IPS-15b (cell line): ENCODE data around the gene SLC7A1.

Source experiments
- H3K27me3 ChIP-seq: one replicate; pipeline ENCODE4 v1.6.1; 2013; ENCODE audit warnings: low read length; ENCODE audit not compliant: control insufficient read depth, insufficient read depth
- H3K36me3 ChIP-seq: one replicate; pipeline ENCODE4 v1.6.1; 2013; ENCODE audit warnings: low read length; ENCODE audit not compliant: control insufficient read depth, insufficient read depth
- H3K4me1 ChIP-seq: one replicate; pipeline ENCODE4 v1.6.1; 2013; ENCODE audit warnings: mild to moderate bottlenecking, low read length; ENCODE audit not compliant: control insufficient read depth, insufficient read depth
- H3K4me3 ChIP-seq: one replicate; pipeline ENCODE4 v1.5.1; 2013; ENCODE audit warnings: low read depth, low read length
- H3K9ac ChIP-seq: one replicate; pipeline ENCODE4 v1.6.1; 2013; ENCODE audit warnings: low read depth, mild to moderate bottlenecking, low read length
- H3K9me3 ChIP-seq: one replicate; pipeline ENCODE4 v1.6.1; 2013; ENCODE audit warnings: mild to moderate bottlenecking, low read length; ENCODE audit not compliant: control insufficient read depth, insufficient read depth

Gene SLC7A1

DNA sequence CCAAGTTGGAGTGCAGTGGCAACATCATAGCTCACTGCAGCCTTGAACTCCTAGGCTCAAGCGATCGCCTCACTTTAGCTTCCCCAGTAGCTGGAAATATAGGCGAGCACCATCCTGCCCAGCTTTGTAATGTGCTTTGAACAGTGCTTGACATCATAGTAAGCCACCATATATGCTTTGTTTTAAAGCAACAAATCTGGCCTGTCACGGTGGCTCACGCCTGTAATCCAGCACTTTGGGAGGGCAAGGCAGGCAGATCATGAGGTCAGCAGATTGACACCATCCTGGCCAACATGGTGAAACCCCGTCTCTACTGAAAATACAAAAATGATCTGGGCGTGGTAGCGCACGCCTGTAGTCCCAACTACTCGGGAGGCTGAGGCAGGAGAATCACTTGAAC is 1.8 kb upstream of the SLC7A1 start:
- no peak overlapping the region for H3K4me3 ChIP-seq
- H3K9me3 ChIP-seq: no peaks in the 10 kb centered on the region
- H3K4me1 ChIP-seq: peaks cover 8% of the 10 kb centered on the region
- peaks cover 11% of the 10 kb centered on the region for H3K27me3 ChIP-seq
- H3K9ac ChIP-seq: no peak overlapping the region
- H3K36me3 ChIP-seq: peaks cover 4% of the 10 kb centered on the region

DNA sequence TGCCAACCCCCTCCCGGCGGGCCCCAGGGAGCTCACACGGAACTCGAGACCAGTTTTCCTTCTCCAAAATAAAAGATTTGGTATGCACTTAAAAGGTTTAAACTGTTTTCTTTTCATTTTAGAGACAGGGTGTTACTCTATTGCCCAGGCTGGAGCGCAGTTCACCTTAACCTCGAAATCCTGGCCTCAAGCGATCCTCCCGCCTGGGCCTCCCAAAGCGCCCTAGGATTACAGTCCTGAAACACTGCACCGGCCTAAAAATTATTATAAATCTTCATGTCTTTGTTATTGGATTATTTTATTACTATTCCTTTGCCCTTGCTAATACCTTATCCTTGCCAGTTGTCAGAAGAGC is 553 bp upstream of the SLC7A1 start:
- H3K36me3 ChIP-seq: peaks cover 4% of the 10 kb centered on the region
- H3K4me3 ChIP-seq: peak overlapping the region; percentile 41
- no peaks in the 10 kb centered on the region for H3K9me3 ChIP-seq
- peaks cover 12% of the 10 kb centered on the region for H3K4me1 ChIP-seq
- peaks cover 11% of the 10 kb centered on the region for H3K27me3 ChIP-seq
- H3K9ac ChIP-seq: no peak overlapping the region

DNA sequence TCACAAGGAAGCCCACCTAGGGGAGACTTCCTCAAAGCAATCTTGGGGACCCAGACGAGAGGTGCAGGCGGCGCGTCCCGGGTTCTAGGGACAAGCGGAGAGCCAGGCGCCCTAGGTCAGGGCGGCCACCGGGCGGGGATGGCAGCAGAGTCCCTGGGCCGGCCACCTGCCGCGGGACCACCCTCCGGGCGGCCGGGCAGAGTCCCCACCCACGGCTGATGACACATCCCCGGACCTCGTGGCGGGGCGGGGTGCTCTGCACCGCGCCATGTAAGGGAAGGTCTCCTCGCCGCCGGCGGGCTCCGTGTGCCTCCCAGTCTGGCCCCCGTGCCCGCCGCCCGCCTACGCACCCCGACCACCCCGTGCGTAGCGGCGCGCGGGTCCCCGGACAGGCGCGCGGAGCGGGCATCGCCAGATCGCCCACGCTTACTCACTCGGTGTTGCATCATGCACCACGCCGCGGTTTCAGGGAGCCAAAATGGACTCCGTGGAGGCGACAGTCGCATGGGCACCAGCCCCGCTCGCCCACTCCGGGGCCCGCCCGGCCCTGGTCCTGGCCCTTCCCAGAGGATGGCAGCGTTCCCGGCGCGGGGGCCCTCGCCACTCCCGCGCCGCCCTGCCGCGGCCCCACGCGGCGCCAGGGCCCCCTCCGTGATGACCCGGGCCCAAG is 643 bp downstream of the SLC7A1 start:
- Histone ChIP-seq H3K27me3 (peaks cover 11% of the 10 kb centered on the region), H3K4me1 (peaks cover 18% of the 10 kb centered on the region), H3K9me3 (no peaks in the 10 kb centered on the region), H3K36me3 (peaks cover 7% of the 10 kb centered on the region), H3K4me3 (peak overlapping the region; percentile 78), H3K9ac (peak overlapping the region; percentile 76)

DNA sequence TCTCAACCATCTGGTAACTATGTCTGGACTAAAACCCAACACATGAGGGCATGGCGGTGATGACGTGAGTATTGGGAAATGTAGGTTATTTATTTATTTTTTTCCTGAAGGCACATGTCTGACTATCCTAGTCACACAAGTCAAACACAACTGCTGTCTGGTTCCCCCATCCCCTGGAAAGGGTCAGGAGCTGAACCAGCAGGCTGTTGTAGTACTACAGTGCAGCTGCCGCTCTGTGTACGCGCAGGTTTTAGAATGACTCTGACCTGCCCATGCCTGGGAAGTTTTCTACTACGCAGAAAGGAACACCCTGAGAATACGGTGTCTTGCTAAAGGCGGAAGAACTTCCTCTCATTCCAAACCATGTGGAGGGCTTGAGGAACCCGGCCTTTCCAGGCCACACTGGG is 1.2 kb downstream of the SLC7A1 start:
- H3K4me1 ChIP-seq: peaks cover 19% of the 10 kb centered on the region
- H3K9me3 ChIP-seq: no peaks in the 10 kb centered on the region
- H3K4me3 ChIP-seq: peak overlapping the region; percentile 78
- H3K27me3 ChIP-seq: peaks cover 11% of the 10 kb centered on the region
- peak overlapping the region; percentile 76 for H3K9ac ChIP-seq
- peaks cover 10% of the 10 kb centered on the region for H3K36me3 ChIP-seq

DNA sequence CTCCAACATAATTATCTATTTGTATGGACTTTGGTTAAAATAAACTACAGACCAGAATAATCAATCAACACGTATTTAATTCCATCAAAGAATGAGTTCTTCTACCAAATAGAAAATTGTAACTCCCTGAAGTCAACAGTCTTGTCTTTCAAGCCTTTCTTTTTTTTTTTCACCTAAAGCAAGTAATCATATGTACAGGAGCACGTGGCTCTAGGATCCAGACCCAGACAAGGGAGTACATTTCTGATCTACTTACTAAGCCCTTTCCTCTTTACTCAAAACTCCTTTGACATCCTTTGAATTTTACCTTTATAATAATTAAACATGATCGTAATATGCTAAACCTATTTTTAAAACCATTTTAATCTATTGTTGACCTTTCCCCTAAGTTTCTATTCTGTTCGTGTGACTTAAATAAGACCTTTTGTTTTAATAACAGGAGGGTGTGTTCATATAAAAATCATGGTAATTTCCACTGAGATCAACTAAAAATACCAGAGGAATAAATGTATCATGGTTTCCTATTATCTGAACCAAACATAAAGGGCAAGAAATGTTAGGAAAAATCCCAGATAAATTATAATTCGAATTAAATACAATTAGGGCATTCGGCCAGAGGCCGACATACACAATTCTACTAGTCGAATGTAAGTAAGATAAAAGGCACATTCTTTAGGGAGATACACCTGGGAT is 1.7 kb downstream of the SLC7A1 start:
- H3K9ac ChIP-seq: peak overlapping the region; percentile 76
- peaks cover 24% of the 10 kb centered on the region for H3K4me1 ChIP-seq
- peak overlapping the region; percentile 78 for H3K4me3 ChIP-seq
- H3K36me3 ChIP-seq: peaks cover 10% of the 10 kb centered on the region
- peaks cover 11% of the 10 kb centered on the region for H3K27me3 ChIP-seq
- H3K9me3 ChIP-seq: no peaks in the 10 kb centered on the region

DNA sequence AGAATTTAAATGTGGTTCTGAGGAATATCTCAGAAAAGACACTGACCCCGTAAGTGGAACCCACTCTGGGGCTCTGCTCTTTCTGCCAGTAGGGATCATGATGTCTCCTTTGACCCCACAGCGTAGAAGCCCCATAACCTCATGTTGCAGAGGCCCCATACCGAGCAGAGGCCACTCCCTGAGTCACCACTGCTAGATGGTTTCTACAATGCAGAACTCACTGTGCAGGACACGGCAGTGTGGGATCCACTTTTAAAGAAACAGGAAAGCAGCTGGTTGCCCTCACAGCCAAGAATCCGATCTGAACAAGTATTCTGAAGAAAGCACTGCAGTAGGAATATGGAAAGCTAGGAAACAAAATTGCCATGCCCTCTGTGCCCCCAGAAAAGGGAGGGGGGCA is 4.2 kb downstream of the SLC7A1 start:
- Histone ChIP-seq H3K4me1 (peaks cover 24% of the 10 kb centered on the region), H3K9me3 (no peaks in the 10 kb centered on the region), H3K36me3 (peaks cover 10% of the 10 kb centered on the region), H3K9ac (no peak overlapping the region), H3K27me3 (peaks cover 2% of the 10 kb centered on the region), H3K4me3 (no peak overlapping the region)

DNA sequence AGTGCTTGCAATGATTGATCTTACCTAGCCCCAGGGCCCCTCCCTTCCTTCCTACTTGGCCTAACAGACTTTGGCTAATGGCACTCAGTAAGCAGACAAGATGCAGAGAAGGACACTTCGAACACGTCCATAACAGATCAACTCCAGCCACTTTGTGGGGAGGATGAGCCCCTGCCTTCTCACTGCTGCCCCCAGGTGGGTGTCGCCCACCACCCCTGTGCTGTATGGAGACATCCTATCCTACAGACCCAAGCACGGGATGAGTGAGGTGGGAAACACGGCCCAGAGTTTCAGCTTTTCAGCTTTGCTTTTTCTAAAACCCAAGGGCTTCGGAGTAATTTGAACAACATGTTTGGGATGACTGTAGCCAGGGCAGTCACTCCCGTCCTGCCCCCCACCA is 5.5 kb downstream of the SLC7A1 start:
- Histone ChIP-seq H3K4me3 (no peak overlapping the region), H3K9ac (no peak overlapping the region), H3K36me3 (peaks cover 10% of the 10 kb centered on the region), H3K9me3 (no peaks in the 10 kb centered on the region), H3K27me3 (no peaks in the 10 kb centered on the region), H3K4me1 (peaks cover 28% of the 10 kb centered on the region)

DNA sequence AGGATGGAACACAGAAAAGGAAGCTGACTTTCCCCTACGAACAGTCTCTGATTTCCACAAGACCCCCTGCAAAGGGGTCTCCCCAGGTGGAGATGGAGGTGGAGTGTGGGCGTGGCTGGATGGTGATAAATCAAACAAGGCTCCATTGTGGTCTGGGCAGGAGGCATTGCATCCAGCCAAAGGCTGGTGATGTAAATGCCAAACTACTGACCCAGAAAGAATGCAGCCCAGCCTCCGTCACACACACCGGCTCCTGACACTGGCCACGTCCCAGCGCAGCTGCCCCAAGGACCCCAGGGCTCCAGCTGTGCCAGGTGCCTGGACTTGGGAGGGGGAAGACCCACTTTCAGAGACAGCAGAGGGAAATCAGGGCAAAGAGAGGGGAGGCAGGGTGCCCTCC is 6.3 kb downstream of the SLC7A1 start:
- peaks cover 28% of the 10 kb centered on the region for H3K4me1 ChIP-seq
- H3K9me3 ChIP-seq: no peaks in the 10 kb centered on the region
- no peaks in the 10 kb centered on the region for H3K27me3 ChIP-seq
- H3K4me3 ChIP-seq: no peak overlapping the region
- H3K9ac ChIP-seq: no peak overlapping the region
- H3K36me3 ChIP-seq: peaks cover 10% of the 10 kb centered on the region

DNA sequence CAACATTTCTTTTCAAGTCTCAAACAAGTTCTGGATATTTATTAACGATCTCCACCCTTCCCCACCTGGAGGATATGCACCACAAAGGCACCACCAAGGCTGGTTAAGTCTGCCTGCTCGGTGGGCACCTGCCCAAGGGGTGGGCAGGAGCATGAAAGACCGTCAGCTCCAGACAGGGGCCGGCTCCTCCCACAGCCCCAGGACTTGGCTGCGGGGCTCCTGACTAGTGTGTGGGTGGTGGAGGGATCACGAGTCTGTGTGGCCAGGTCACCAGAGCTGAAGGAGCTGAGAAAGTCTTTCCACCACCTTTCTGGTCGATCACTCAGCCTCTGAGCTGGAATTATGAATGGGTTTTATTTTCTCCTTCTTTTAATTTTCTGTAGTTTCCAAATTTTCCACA is 7.8 kb downstream of the SLC7A1 start:
- H3K36me3 ChIP-seq: peaks cover 5% of the 10 kb centered on the region
- H3K9me3 ChIP-seq: no peaks in the 10 kb centered on the region
- no peak overlapping the region for H3K4me3 ChIP-seq
- no peaks in the 10 kb centered on the region for H3K27me3 ChIP-seq
- H3K9ac ChIP-seq: no peak overlapping the region
- H3K4me1 ChIP-seq: peaks cover 26% of the 10 kb centered on the region

DNA sequence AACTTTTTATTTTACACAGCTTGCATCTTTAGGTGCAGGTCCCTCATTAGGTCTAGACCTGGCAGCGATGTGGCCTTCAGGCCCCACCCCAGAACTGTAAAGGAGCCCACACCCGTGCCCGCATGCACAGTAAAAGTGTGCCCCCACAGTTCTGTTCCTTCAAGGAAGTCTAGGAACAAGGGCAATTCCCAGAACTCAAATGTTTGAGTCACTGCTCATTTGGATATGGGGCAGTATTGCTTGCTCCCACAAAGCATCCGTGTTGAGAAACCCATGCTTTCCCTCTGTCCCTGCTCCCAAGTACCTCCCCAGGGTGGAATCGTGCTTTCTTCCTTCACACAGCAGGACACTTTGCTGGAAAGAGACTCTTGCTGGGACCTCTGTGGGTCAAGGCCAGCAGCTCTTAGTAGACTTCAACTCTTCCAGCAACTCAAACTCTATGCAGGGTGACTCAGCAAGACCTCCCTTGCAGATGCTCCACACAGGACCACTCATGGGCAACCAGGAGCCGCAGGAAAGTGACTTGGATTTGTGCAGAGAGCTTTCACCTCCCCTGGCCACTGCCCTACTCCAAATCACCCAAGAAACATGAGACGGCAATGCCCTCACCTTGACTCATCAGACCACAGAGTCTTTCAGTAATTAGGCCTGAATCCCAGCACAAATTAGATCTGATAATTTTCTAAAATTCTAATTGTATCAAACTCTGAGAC is 12.3 kb downstream of the SLC7A1 start:
- Histone ChIP-seq H3K4me3 (no peak overlapping the region), H3K36me3 (no peaks in the 10 kb centered on the region), H3K27me3 (no peaks in the 10 kb centered on the region), H3K4me1 (peaks cover 25% of the 10 kb centered on the region), H3K9me3 (no peaks in the 10 kb centered on the region), H3K9ac (no peak overlapping the region)

DNA sequence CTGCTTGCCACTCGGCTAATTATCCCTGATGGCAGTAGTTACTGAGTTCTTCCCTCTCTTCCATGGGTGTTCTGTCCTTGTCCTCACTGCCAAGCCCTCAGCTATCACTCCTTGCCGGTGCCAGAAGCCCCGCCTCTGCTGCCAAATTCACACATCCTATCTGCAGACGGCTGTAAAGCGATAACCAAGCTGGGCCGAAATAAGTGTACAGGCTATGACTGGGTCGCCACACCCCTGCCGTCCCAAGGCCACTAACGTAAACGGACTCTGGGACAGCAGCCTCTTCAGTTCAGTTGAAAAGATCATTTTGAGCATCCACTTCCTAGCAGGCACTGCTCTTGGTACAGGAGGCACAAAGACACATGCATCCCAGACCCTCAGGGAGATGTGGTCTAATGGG is 13.3 kb downstream of the SLC7A1 start:
- H3K9ac ChIP-seq: no peak overlapping the region
- H3K36me3 ChIP-seq: no peaks in the 10 kb centered on the region
- H3K4me3 ChIP-seq: no peak overlapping the region
- no peaks in the 10 kb centered on the region for H3K9me3 ChIP-seq
- H3K4me1 ChIP-seq: peaks cover 25% of the 10 kb centered on the region
- H3K27me3 ChIP-seq: no peaks in the 10 kb centered on the region

DNA sequence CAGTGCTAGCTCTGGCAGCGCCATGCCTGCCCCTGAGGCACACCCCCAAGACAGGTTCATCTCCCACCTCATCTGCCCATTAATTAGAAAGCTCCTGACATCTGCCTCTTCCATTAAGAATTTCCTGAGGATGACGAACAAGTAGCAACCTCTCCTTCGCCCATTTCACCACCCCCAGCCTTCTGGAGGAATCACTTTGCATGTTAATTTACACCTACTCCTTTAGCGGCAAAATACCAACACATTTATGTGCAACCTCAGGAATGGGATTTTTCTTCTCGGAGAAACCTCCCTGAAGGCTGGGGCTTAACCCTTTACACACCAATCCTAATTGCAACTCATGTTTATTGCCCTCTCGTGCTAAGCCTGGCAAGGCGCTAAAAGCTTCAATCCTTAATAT is 13.8 kb downstream of the SLC7A1 start:
- Histone ChIP-seq H3K4me1 (peaks cover 25% of the 10 kb centered on the region), H3K27me3 (no peaks in the 10 kb centered on the region), H3K36me3 (no peaks in the 10 kb centered on the region), H3K9ac (no peak overlapping the region), H3K4me3 (no peak overlapping the region), H3K9me3 (no peaks in the 10 kb centered on the region)
